HCT116 (cell line): ENCODE data around the gene ROGDI. TPM values are rescaled to one million over a fixed set of nuclear protein-coding genes. Genes with fewer than 3 reads are reported as not detected.

Experiments used
- ATAC-seq: fragments of 200-7000 bp; cut with Tn5 transposase; 2 replicates; pipeline ENCODE4 v1.9.1; 2020; ENCODE audit warnings: mild to moderate bottlenecking, moderate library complexity
- BruUV-seq: library from RNA; stranded (reverse); fragments of 400-500 nt; replicated peaks from 2 replicates; lab custom pipeline; 2021; lab: Mats Ljungman, UMichigan
- CTCF ChIA-PET: fragments of 300-600 bp; sonication (Branson Sonifier 250); formaldehyde crosslinking; loops from one replicate; lab custom pipeline; 2021; ENCODE audit warnings: antibody characterized with exemption; lab: Charles Lee
- POLR2A ChIA-PET: fragments of 300-600, 350-600 bp; sonication (Branson Sonifier 250); formaldehyde crosslinking; loops from one replicate; lab custom pipeline; 2021; ENCODE audit warnings: antibody characterized with exemption; lab: Charles Lee
- RAD21 ChIA-PET, 2 experiments: fragments of 300-600 bp; sonication (Branson Sonifier 250); formaldehyde crosslinking; loops; one replicate each; lab custom pipeline; 2023; ENCODE audit warnings: low total read pairs in 2 of 2; ENCODE audit not compliant: uncharacterized antibody in 2 of 2, unreplicated experiment in 2 of 2, low non-redundant PET in 1 of 2; lab: Charles Lee
- DNase-seq: peaks from one replicate; pipeline ENCODE4 v3.0.0-alpha.2; 2010; ENCODE audit warnings: low read depth, low spot score
- H2AFZ ChIP-seq: fragments of 200-600 bp; shearing (Covaris generic), sonication (generic); 2 replicates; pipeline ENCODE4 v1.6.1; 2017; ENCODE audit warnings: low read depth, mixed run types, mixed read lengths, antibody characterized with exemption, low read length; ENCODE audit not compliant: poor library complexity, severe bottlenecking
- H3K27ac ChIP-seq: 2 replicates; pipeline ENCODE4 v1.5.1; 2012; ENCODE audit warnings: low read depth, low read length
- H3K27me3 ChIP-seq: fragments of 200-600 bp; sonication (generic); 2 replicates; pipeline ENCODE4 v1.6.1; 2016; ENCODE audit warnings: mixed run types, low read length, mixed read lengths; ENCODE audit not compliant: insufficient read depth
- H3K36me3 ChIP-seq, 2 experiments: fragments of 200-500 bp in 1 of 2; fragments of 200-600 bp in 1 of 2; sonication (Bioruptor generic) in 1 of 2; sonication (generic) in 1 of 2; 2 replicates each; pipeline versions ENCODE4 v1.5.1 to v1.6.1; 2014 to 2016; ENCODE audit warnings: low read length in 2 of 2, inconsistent platforms in 1 of 2, mixed read lengths in 1 of 2, mixed run types in 1 of 2; ENCODE audit not compliant: insufficient read depth in 2 of 2, control insufficient read depth in 1 of 2
- H3K4me1 ChIP-seq, 2 experiments: fragments of 200-600 bp in 1 of 2; sonication (generic) in 1 of 2; 2 replicates each; pipeline versions ENCODE4 v1.5.1 to v1.6.1; 2012 to 2017; ENCODE audit warnings: low read length in 2 of 2, inconsistent platforms in 1 of 2, mild to moderate bottlenecking in 1 of 2, mixed read lengths in 1 of 2, mixed run types in 1 of 2, moderate library complexity in 1 of 2; ENCODE audit not compliant: insufficient read depth in 2 of 2, control insufficient read depth in 1 of 2
- H3K4me2 ChIP-seq: fragments of 200-600 bp; sonication (generic); 2 replicates; pipeline ENCODE4 v1.6.1; 2017; ENCODE audit warnings: mixed run types, low read length, mixed read lengths
- H3K4me3 ChIP-seq, 2 experiments: fragments of 200-600 bp in 1 of 2; sonication (generic) in 1 of 2; replicated peaks in 1 of 2; 2 replicates each; pipeline ENCODE4 v1.5.1; 2011 to 2016; ENCODE audit warnings: low read length in 2 of 2, control low read depth in 1 of 2, low read depth in 1 of 2, mild to moderate bottlenecking in 1 of 2, mixed read lengths in 1 of 2, mixed run types in 1 of 2
- H3K79me2 ChIP-seq: fragments of 200-600 bp; sonication (generic); 2 replicates; pipeline ENCODE4 v1.6.1; 2017; ENCODE audit warnings: mild to moderate bottlenecking, mixed run types, low read length, moderate library complexity, mixed read lengths; ENCODE audit not compliant: insufficient read depth
- H3K9ac ChIP-seq: fragments of 200-600 bp; sonication (generic); 2 replicates; pipeline ENCODE4 v1.6.1; 2016; ENCODE audit warnings: low read length, mixed read lengths
- H3K9me2 ChIP-seq: fragments of 200-600 bp; sonication (generic), shearing (Covaris generic); 2 replicates; pipeline ENCODE4 v1.6.1; 2017; ENCODE audit warnings: mixed run types, mild to moderate bottlenecking, moderate library complexity; ENCODE audit not compliant: insufficient read depth
- H3K9me3 ChIP-seq, 2 experiments: fragments of 200-500 bp in 1 of 2; fragments of 200-600 bp in 1 of 2; sonication (Bioruptor generic) in 1 of 2; sonication (generic) in 1 of 2; 2 replicates each; pipeline ENCODE4 v1.6.1; 2014 to 2017; ENCODE audit warnings: low read length in 2 of 2, mixed read lengths in 2 of 2, inconsistent platforms in 1 of 2, low read depth in 1 of 2, mild to moderate bottlenecking in 1 of 2, mixed run types in 1 of 2, moderate library complexity in 1 of 2; ENCODE audit not compliant: control insufficient read depth in 1 of 2, insufficient read depth in 1 of 2
- H4K20me1 ChIP-seq: fragments of 200-600 bp; sonication (generic), shearing (Covaris generic); 2 replicates; pipeline ENCODE4 v1.6.1; 2017; ENCODE audit warnings: mixed run types, mild to moderate bottlenecking, moderate library complexity; ENCODE audit not compliant: insufficient read depth
- CBX3 ChIP-seq: IDR thresholded peaks from 2 replicates; pipeline ENCODE4 v1.6.1; 2012; ENCODE audit warnings: low read depth
- ELF1 ChIP-seq: IDR thresholded peaks from 2 replicates; pipeline ENCODE4 v1.6.1; 2012; ENCODE audit warnings: low read depth, borderline replicate concordance
- EZH2 ChIP-seq: fragments of 200-600 bp; sonication (generic); IDR thresholded peaks from 2 replicates; pipeline ENCODE4 v1.6.1; 2017; ENCODE audit warnings: antibody characterized with exemption, mixed run types
- EZH2phosphoT487 ChIP-seq: fragments of 200-600 bp; IDR thresholded peaks from 2 replicates; pipeline ENCODE4 v1.6.1; 2018; ENCODE audit warnings: antibody characterized with exemption, borderline replicate concordance
- FOSL1 ChIP-seq: IDR thresholded peaks from 2 replicates; pipeline ENCODE4 v1.6.1; 2012; ENCODE audit warnings: low read depth
- POLR2A ChIP-seq: IDR thresholded peaks from 2 replicates; pipeline ENCODE4 v1.7.0; 2011; ENCODE audit warnings: borderline replicate concordance; ENCODE audit not compliant: insufficient read depth, insufficient read length; ENCODE audit errors: extremely low read depth
- POLR2AphosphoS5 ChIP-seq: IDR thresholded peaks from 2 replicates; pipeline ENCODE4 v1.6.1; 2011; ENCODE audit warnings: mild to moderate bottlenecking, low read depth, low read length, moderate library complexity
- RAD21 ChIP-seq: IDR thresholded peaks from 2 replicates; pipeline ENCODE4 v1.6.1; 2012; ENCODE audit warnings: low read depth, mild to moderate bottlenecking
- REST ChIP-seq: IDR thresholded peaks from 2 replicates; pipeline ENCODE4 v1.6.1; 2012; ENCODE audit warnings: low read depth
- SIN3A ChIP-seq: IDR thresholded peaks from 2 replicates; pipeline ENCODE4 v1.6.1; 2012; ENCODE audit warnings: low read depth
- SRF ChIP-seq: IDR thresholded peaks from 2 replicates; pipeline ENCODE4 v1.6.1; 2012; ENCODE audit warnings: low read depth
- TCF7L2 ChIP-seq: IDR thresholded peaks from 2 replicates; pipeline ENCODE4 v1.7.0; 2011; ENCODE audit warnings: borderline replicate concordance, inconsistent platforms; ENCODE audit not compliant: insufficient read depth, insufficient read length; ENCODE audit errors: extremely low read depth
- YY1 ChIP-seq: IDR thresholded peaks from 2 replicates; pipeline ENCODE4 v1.6.1; 2011; ENCODE audit warnings: low read length, low read depth, moderate library complexity, mild to moderate bottlenecking; ENCODE audit not compliant: insufficient replicate concordance; ENCODE audit errors: extremely low read depth
- ZBTB33 ChIP-seq: IDR thresholded peaks from 2 replicates; pipeline ENCODE4 v1.6.1; 2011; ENCODE audit warnings: mild to moderate bottlenecking, low read length, moderate library complexity; ENCODE audit not compliant: insufficient replicate concordance; ENCODE audit errors: extremely low read depth
- ZFX ChIP-seq: fragments of 450-650 bp; IDR thresholded peaks from 2 replicates; pipeline ENCODE4 v1.6.1; 2017
- ZNF274 ChIP-seq: fragments of 200-500 bp; sonication (Bioruptor generic); IDR thresholded peaks from 2 replicates; pipeline ENCODE4 v1.6.1; 2014; ENCODE audit warnings: mild to moderate bottlenecking, low read depth, low read length, inconsistent platforms
- intact Hi-C: fragments of 100-400 bp; cut with micrococcal nuclease; formaldehyde crosslinking; loops from 2 replicates; pipeline ENCODE4 v1.10.0; 2022
- total RNA-seq: library from RNA; stranded (reverse); gene quantifications from one replicate; pipeline ENCODE4 v1.2.1, GENCODE V29; 2021; ENCODE audit not compliant: unreplicated experiment
- TF ChIP-seq, protein P1 (sequence below): IDR thresholded peaks from 2 replicates; pipeline ENCODE4 v1.6.1; 2012
- TF ChIP-seq, protein P2 (sequence below), 3 experiments: fragments of 200-600 bp in 1 of 3; sonication (generic) in 1 of 3; IDR thresholded peaks in 2 of 3; conservative IDR thresholded peaks in 1 of 3; 2 replicates each; pipeline ENCODE4 v1.5.1; 2012 to 2017; ENCODE audit warnings: low read depth in 2 of 3, low read length in 2 of 3, antibody characterized with exemption in 1 of 3, borderline replicate concordance in 1 of 3, control low read depth in 1 of 3, mild to moderate bottlenecking in 1 of 3, mixed read lengths in 1 of 3, mixed run types in 1 of 3, moderate library complexity in 1 of 3; ENCODE audit not compliant: insufficient read depth in 1 of 3

The ROGDI gene
- total RNA-seq, 1 experiment from 2014 or later = 20.1 TPM

- ChIA-PET CTCF (no interaction called here), RAD21 (interaction anchor here in 1 of 2 experiments (1.2 kb wide), 1 partner anchor 36 kb away, joined by 3 read pairs; the partner anchor contains the start of gene ROGDI), POLR2A (interaction anchor here (0.7 kb wide), 1 partner anchor 547 kb away, joined by 3 read pairs; no protein-coding TSS in a partner anchor)
- H3K27me3 ChIP-seq = no peaks in the 10 kb centered on the region
- DNase-seq (peak; percentile 90), ATAC-seq (peak; percentile 87)
- H4K20me1 ChIP-seq = no peaks in the 10 kb centered on the region
- peak within 1 kb of the TSS; percentile 82 for H3K4me2 ChIP-seq
- peak within 1 kb of the TSS; percentile 91 for H3K9ac ChIP-seq
- no peaks in the 10 kb centered on the region for H3K9me2 ChIP-seq
- H2AFZ ChIP-seq = no peak within 1 kb of the TSS
- peak within 1 kb of the TSS; percentile 92 to 93 for H3K4me3 ChIP-seq
- peaks cover 21% of the 10 kb centered on the region; the same call in 1 of the 2 replicates for H3K79me2 ChIP-seq
- peak within 1 kb of the TSS; percentile 56 for H3K27ac ChIP-seq
- H3K9me3 ChIP-seq = no peaks in the 10 kb centered on the region
- BruUV-seq = no TSS peak
- H3K4me1 ChIP-seq = peaks cover 12 to 23% of the 10 kb centered on the region in 2 experiments
- intact Hi-C loops = loop anchor here (2.0 to 5.0 kb wide), 2 partner anchors 32 to 180 kb away; partner anchors contain the start of genes ANKS3 and DNAAF8
- peaks cover 8 to 10% of the 10 kb centered on the region in 2 experiments; a peak in 3 of 4 replicates for H3K36me3 ChIP-seq
- TF ChIP-seq SIN3A (peak; percentile 74), ZNF274 (no peak), ZFX (peak; percentile 99; the same call in 1 of the 2 replicates), EZH2 (no peak), ELF1 (no peak), POLR2AphosphoS5 (peak; percentile 80), POLR2A (peak; percentile 81), RAD21 (no peak), EZH2phosphoT487 (no peak), CBX3 (no peak), YY1 (no peak), REST (no peak), SRF (no peak), TCF7L2 (no peak), ZBTB33 (peak; percentile 51), FOSL1 (no peak)
- TF ChIP-seq, protein P1, sequence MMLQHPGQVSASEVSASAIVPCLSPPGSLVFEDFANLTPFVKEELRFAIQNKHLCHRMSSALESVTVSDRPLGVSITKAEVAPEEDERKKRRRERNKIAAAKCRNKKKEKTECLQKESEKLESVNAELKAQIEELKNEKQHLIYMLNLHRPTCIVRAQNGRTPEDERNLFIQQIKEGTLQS = no peak
- TF ChIP-seq, protein P2, sequence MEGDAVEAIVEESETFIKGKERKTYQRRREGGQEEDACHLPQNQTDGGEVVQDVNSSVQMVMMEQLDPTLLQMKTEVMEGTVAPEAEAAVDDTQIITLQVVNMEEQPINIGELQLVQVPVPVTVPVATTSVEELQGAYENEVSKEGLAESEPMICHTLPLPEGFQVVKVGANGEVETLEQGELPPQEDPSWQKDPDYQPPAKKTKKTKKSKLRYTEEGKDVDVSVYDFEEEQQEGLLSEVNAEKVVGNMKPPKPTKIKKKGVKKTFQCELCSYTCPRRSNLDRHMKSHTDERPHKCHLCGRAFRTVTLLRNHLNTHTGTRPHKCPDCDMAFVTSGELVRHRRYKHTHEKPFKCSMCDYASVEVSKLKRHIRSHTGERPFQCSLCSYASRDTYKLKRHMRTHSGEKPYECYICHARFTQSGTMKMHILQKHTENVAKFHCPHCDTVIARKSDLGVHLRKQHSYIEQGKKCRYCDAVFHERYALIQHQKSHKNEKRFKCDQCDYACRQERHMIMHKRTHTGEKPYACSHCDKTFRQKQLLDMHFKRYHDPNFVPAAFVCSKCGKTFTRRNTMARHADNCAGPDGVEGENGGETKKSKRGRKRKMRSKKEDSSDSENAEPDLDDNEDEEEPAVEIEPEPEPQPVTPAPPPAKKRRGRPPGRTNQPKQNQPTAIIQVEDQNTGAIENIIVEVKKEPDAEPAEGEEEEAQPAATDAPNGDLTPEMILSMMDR (IDR thresholded peaks at IDR 0.05 in 2 of 3, conservative IDR thresholded peaks at IDR 0.05 in 1 of 3; ENCODE audit: borderline replicate concordance in 1 of 3, insufficient read depth in 1 of 3, low read depth in 2 of 3, low read length in 2 of 3) = no peak
Measured at GRCh38 chr16:4766875-4767628, 35.4 kb downstream of the ROGDI start, which contains the start of gene ZNF500. ZNF500 (minus strand) TSS chr16:4767162; CDS start chr16:4765978, 1,184 bp downstream.
